Amygdala (tissue), 56 donors: Measurements from ENCODE around the gene SAMD14.
A peak's percentile ranks its signal among the peaks of the same experiment; 100 is the strongest.

Experiments
- DNase-seq, 56 donors: peaks; one replicate each; lab custom pipeline; 2025; lab: John Stamatoyannopoulos, UW

Gene SAMD14

DNA sequence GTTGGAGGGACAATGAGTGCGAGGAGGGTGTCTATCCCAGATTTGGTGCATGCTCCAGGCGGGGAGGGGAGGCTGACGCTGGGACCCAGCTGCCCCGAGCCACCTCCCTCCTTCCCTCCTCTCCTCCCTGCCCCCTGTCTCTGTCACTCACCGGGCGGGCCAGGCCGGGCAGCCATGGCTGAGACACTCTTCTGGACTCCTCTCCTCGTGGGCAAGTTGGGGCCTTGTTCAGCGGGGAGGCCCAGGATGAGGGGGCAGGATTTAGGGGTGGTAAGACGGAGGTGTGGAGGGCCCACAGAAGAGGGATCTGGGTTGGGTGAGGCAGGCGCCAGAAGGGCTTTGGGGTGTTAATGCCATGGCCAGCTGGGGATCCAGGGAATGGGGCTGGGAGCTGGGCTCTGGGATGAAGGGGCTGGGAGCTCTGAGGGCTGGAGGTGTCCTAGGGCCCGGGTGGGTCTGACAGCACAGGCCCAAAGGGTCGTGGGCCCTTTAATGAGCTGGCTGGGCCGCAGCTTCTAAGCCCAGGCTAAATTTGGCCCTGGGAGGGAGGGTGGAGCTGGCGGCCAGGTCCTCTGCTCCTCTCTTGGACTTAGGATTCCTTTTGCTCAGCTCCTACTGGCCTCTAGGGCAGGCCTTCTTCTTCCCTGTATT lies 36.0 kb upstream of the SAMD14 start, which contains the start of gene SGCA:
TSS of gene SGCA (plus strand) at position 139 of the 651 bp plus-strand sequence. CDS start at position 175, 36 bp downstream.
- no peak for DNase-seq

DNA sequence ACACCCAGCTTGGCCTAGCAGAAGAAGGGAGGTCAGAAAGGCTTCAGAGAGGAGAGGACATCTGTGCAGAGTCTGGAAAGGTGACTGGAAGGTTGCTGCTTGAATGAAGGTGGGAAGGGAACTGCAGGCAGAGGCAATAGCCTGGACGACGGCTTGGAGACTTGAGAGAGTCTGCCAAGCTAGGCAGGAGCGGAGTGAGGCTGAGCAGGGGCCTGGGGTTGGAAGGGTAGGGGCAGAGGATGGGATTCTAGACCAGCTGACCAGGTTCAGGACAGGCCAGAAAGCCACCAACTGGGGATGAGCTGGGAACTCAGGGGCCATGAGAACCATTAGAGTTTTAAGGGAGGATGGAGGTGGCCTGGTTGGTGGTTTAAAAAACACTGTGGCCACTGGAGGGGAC lies 35.5 kb upstream of the SAMD14 start:
- DNase-seq, result no peak

DNA sequence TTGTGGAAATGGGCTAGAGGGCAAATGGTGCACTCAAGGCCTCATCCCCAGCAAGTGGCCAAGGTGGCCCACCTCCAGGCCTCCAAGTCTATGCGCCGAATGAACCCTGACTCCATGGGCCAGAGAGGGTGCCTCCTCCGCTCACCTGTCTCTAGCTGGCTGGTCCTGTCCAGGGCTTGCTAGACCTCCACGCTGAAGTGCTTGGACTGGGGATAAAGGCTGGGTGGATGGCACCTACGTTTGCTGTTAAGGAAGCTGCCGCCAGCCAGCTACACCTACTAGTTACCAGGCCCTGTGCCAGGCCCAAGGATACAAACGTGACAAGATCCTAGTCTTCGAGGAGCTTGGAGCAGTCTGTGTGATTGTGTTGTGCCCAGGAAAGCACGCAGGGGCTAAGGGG lies 35.1 kb upstream of the SAMD14 start:
- no peak for DNase-seq

DNA sequence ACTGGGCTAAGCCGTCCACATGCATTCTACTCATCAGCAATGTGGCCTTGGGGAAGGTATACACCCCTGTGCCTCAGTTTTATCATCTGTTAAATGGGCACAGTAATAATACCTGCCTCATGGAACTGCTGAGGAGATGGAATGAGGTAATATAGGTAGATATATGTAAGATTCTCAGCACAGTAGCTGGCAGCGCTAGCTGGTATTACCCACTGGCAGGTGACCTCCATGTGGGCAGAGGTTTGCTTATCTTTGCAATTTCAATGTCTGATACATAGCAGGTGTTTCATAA lies 34.7 kb upstream of the SAMD14 start:
- DNase-seq, result no peak

DNA sequence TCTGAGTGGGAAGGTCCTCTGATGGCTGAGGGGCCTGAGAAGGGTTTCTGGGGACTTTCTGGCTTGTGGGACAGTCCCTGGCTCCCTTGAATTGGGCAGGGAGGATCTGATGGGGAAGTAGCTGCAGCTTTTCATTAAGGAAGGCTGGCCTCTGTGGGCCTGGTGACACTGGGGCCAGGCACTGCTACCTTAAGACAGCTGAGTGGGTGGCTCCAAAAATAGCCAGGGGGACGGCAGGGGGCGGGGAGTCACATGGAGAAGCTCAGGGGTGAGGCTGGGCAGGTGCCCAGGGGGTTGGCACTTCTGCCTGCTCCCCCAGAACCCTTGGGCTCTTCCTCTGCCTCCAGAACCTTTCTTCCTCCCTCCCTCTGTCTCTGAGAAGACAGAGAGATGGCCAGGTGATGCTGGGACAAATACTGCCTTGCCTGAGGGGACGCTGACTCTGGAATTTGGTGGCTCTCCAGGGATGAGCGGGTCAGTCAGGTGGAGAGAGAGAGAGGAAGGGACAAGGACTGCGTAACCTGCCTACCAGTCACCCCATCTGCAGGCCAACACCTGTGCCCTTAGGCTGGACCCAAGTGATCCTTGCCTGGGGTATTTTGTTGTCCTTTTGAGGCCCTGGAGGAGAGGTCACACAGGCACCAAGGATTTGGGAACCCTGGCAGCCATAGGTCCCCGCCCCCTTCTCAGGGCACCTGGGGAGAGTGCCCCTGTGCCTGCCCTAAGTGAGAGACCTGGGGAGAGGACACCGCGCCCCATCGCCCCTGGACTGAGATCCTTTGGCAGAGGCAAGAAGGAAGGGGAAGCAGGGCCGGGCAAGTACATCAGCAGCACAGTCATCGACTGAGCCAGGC lies 34.1 kb upstream of the SAMD14 start:
- no peak for DNase-seq

DNA sequence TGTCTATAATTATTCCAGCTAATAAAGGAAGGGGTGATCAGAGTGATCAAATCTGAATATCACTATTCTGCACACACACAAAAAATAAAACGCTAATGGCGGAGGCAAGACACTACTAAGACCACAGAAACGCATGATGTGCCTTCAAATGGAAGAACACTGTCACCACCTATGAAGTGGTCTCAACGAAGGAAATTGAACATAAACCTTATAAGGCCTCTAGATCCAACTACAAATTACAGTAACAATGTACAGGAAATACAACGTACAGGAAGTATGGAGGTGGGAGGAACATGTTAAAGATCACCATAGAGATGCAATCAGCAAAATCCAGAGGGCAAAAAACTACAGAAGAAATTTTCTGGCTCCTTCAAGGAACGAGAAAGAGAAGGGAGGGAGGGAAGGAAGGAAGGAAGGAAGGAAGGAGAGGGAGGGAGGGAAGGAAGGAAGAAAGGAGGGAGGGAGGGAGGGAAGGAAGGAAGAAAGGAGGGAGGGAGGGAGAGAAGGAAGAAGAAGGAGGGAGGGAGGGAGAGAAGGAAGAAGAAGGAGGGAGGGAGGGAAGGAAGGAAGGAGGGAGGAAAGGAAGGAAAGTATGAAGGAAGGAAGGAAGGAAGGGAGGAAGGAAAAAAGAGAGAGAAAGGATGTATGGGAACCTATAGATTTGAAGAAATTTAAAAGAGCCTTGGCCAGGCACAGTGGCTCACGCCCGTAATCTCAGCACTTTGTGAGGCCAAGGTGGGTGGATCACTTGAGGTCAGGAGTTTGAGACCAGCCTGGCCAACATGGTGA lies 32.7 kb upstream of the SAMD14 start:
- DNase-seq, result no peak

DNA sequence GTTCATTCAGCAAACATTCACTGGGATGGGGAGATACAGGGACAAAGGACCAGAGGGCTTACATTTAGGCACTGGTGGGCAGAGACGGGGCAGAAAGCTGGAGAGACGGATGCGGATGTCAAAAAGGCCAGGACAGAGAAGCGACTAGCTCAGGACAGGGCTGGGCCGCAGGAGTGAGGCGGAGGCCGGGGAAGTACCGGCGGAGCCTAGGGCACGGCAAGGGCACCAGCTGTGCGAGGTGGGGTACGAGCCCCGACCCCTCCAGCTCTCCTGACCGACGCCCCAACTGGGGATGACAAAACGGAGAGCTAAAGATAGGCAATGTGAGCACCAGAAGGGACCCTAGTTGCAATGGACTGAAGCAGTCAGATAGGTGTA lies 31.9 kb upstream of the SAMD14 start:
- no peak for DNase-seq

DNA sequence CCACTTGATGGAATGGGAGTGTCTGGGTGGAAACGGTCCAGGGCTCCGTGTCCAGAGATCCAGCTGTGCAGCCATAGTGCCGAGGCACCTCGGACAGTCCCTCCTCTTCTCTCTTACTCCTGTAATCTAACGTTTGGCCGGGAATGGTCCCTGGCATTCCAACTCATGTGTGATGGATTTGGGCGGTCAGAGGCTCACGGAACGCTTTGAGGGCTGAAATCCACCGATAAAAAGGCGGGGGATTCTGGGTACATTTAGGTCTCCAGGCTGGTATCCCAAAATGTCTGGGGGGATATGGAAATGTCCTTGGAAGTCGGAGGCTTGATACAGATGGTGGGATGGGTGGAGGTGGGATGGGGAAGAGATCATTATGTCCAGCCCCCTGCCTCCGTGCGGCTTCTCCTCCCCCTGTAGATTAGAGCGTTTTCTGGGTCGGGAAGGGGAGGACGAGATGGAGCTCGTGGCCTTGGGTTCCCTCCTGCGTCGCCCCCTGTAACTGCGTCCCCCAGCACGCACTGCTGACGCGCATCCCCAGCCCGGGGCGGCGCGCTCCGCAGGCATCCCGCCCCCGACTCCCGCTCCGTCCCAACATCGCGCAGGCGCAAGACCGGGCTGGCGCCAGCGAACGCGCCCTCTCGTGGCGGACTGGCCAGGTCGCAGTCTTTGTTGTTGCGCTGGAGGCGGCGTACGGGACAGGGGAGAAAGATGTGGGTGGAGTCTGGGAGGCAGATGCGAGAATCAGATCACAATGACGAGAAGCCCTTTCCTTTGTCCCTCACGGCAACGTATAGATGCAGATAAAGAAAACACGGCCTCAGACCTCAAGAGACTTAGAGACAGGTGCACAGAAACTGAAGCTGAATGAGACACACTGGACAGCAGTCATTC lies 31.3 kb upstream of the SAMD14 start:
- DNase-seq, result peak in 55 of 56 donors; percentile 36 to 95 (median 84)

DNA sequence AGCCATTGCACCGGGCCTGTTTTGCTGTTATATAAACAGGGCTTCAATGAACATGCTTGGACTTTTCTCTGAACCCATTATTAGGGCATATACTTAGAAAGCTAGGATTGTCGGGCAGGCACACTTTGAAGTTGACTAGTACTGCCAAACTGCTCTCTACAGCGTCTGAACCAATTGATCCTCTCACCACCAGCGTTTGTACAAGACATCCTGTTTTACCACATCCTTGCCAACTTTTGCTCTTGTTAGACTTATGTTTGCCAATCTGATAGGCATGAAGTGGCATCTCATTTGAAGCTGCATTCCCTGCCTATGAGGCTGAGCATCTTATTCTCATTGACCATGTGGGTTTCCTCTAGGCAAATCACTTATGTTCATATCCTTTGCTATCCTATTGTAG lies 27.9 kb upstream of the SAMD14 start:
- no peak for DNase-seq

DNA sequence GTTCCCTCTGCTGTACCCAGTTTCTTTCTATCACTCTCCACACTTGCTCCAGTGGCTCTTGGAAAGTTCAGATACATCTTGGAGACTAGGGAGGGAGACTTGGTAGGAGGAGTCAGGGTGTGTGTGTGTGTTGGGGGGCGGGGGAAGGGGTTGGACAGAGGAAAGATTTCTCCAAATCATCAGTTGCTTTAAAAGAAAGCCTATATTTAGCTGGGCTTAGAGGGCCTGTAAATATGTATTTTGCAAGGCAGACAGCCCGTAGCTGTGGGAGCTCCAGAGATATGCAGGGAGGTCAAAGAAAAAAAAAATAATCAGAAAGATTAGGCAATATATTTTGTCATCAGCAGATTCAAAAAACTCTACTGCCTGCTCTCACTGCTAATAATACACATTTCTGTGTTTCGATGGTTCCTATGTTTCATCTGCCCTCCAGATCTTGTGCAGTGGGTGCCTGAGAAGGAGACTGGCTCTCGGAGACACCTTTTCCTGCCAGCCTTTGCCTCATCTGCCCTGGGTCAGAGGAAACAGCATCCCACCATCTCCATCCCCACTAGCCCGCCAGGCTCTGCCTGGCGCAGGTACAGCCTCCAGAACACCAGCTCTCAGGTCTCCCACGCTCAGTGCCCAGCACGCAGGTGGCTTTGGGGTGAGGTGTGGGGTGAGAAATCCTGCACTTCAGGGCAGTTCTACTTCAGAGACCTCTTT lies 25.3 kb upstream of the SAMD14 start:
- no peak for DNase-seq

DNA sequence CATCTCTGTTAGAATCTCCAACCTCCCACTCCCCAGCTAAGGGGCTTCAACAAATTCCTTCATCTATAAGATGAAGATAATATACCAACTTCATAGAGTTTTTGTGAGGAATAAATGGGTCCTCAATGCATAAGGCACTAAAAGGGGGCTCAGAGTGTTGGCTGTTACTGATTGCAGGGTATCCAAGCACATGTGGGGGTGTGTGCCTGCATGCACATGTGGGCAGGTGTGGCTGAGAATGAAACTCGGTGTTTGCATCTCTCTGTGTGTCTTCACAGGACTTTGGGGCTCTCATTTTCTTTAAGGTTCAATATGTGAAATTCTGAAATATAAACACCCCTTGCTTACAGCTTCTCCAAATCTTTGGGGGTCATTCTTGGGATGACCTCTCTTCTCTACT lies 24.6 kb upstream of the SAMD14 start:
- no peak for DNase-seq

DNA sequence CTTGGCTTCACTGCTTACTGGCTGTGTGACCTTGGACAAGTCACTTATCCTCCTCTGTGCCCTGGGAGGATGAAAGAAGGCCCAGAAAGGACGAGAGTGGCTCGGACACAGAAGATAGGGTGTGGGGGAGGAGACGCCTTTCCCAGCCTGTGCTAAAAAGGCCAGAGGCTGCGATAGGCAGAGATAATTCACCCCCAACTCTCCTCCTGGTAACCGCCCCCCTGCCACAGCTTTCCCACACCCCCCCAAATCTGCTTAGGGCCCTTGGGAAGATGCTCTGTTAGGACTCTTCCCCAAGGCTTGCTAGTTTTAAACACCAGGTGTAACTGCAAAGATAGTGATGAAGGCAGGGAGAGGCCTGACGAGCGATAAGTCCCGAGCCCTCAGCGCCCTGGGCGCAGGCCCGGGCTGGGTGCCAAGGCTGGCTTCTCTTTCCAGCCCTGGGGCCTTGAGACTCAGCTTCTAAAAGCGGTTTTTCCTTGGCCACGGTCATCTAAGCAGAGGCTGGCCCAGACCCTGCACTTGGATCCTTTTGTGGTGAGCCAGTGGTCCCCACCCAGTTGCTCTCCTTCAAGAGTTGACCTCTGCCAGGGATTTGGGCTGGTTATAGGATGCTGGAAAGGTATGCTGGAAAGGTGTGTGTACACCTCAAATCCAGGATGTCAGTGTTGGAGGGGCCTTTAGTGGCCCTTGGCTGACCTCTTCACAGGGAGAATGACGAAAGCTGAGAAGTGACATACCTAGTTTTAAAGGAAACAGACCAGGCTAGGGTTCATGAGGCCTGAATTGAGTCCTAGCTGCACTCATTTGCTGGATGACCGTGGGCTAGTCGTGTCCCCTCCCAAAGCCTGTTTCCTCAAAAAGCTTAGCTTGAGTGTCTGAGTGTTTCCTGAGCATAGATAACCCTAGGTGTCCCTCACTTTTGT lies 24.0 kb upstream of the SAMD14 start:
- peak in 6 of 56 donors; percentile 8 to 34 (median 28) for DNase-seq

DNA sequence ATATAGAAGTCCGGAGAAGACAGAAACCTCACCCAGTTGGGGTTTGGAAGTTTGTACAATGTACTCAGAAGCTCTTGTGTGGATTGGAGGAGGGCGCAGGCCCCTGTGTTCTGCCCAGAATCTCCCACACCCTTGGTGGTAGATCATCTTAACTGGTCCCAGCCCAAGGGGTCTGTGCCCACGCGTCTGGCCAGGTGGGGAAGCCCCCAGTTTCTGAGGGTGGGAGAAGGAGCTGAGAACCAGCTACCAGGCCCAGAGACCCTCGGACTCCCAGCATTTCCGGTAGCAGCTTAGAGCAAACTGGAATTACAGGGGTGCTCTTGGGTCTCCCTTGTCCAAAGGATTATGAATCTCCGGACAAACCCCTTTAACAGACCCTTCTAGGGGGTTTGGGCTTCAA lies 22.8 kb upstream of the SAMD14 start:
- no peak for DNase-seq

DNA sequence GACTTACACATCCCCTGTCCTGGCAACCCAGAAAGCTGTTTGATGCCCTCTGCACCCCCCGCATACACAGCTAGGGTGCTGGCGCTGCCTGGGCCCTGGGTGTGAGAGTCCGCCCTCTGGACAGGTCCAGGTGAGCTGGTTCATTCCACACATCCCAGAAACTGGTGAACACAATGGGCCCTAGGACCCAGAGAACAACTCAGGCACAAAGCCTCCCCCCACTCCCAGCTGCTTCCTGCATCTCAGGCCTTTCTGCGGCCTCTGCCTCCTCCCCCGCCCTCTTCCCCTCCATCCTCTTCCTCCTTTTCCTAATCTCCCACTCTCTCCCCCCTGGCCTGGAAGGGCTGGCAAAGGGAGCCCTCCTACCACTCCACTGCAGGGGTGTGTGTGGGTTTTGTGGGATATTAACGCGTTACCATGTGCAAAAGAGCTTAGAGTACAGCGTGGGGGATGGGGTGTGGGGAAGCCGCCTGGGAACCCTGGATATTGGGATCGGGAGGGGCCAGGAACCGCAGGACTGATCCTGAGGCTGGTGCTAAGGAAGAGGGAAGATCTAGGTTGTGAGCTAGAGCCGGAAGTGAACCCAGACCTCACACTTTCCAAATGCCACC lies 22.1 kb upstream of the SAMD14 start:
- DNase-seq, result peak; percentile 53 to 94 (median 81)

DNA sequence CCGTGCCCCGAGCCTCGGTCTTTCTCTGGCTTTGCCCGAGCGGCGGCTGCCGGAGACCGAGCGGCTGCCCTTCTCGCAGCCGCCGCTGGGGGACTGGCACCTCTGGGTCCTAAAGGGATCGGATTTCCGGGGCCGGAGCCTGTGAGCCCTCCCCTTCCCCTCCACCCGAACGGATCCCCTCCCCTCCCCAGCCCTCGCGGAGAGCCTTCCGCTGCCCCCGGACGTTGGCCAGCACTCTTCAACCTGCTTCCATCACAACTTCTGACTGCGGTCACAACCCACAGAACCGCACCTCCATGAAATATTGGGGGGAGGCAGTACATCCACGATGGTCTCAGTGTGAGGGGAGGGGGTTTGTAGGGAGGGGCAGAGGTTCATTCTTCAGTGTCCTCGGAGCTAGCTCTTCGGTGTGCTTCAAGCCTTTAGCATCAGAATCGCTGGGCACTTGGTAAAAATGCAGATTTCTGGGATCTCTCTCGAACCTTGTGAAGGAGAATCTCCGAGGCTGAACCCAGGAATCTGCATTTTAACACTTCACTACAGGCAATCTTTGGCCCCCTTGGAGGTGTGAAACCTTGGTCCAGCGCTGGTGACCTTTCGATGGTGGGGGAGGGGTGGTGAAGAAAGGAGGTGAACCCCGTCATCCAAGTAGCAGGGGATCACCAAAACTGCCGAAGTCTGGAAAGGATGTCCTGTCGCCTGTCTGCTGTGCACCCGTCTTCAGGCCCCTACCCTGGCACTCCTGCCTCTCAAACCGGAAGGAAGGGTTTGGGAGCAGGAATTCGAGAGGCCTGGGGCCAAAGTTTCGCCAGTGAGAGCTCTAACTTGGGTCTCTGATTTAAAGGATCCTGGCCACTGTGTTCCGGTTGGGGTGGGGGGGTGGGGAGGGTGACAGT lies 21.3 kb upstream of the SAMD14 start:
- peak in 54 of 56 donors; percentile 32 to 91 (median 79) for DNase-seq

DNA sequence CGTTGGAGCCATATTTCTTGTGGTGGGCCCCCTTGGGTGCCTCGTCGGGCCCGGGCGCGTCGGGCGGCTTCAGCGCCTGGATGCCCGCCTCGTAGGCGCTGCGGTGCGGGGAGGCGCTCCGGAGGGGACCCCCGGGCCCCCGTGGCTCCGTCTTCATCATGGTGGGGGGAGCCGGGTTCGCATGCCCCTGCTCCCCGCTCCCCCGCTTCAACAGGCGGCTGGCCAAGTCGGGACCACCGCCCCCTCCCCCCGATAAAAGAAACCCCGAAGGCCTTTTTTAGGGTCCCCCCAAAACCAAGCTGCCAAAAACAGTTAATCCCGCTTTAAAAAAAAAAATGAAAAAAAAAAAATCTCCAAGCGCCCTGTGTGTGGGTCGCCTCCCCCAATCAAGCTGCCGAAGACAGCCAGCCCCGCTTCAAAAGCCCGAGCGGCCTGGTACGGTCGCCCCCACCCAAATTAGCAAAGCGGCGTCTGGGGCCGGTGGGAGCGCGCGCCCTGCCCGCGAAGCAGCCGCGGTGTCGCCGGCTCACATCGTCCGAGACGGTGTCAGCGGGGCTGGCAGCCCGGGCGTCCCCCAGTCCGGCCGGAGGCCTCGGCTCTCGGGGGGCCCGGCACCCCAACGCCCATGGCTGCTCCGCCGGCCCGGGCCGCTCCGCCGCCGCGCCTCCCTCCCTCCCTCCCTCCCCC lies 20.5 kb upstream of the SAMD14 start, which contains the start of gene PPP1R9B:
TSS of gene PPP1R9B (minus strand) at position 324 of the 687 bp plus-strand sequence. CDS start at position 160, 164 bp downstream.
- no peak for DNase-seq
